ENCODE data around the gene KIF26A. TPM values are rescaled to one million over a fixed set of nuclear protein-coding genes. Genes with fewer than 3 reads are reported as not detected.
A peak's percentile ranks its signal among the peaks of the same experiment; 100 is the strongest.

The KIF26A gene
- total RNA-seq: 1 to 10 TPM; 5.7 to 5.8 TPM
- long read RNA-seq, partial matches to known transcripts: 0 of 1 reads
- long read RNA-seq, other reads (novel, unspliced or antisense): 1 of 1 reads

- ATAC-seq: peak; percentile 62
- DNase-seq: peak in 1 of 2 donors; percentile 55
- intact Hi-C loops (cut with DNase I, micrococcal nuclease): loop anchor here (5.0 kb wide), 2 partner anchors 424 to 429 kb away; no protein-coding TSS in a partner anchor
Measured at GRCh38 chr14:104138098-104138717, at the start of gene KIF26A. TSS of gene KIF26A (plus strand) at chr14:104138587. CDS start at chr14:104138723, 136 bp downstream.

GRCh38 chr14:104090071-104090748 lies 48.2 kb upstream of the KIF26A start:
- DNase-seq: peak in 1 of 2 donors; percentile 25
- intact Hi-C loops (cut with DNase I, micrococcal nuclease): no loop called here

GRCh38 chr14:104091061-104091926 lies 47.1 kb upstream of the KIF26A start:
- peak; percentile 21 to 27 for DNase-seq
- intact Hi-C loops (cut with DNase I, micrococcal nuclease): no loop called here
- ATAC-seq: no peak

More at GRCh38 chr14:104090071-104090748, 48.2 kb upstream of the KIF26A start:
- no peak for ATAC-seq

- intact Hi-C loops (cut with DNase I, micrococcal nuclease): no loop called here
- DNase-seq (peak; percentile 6 to 28), ATAC-seq (no peak)
Measured at GRCh38 chr14:104091927-104092771, 46.2 kb upstream of the KIF26A start.

- intact Hi-C loops (cut with DNase I, micrococcal nuclease): no loop called here
- ATAC-seq (no peak), DNase-seq (peak in 1 of 2 donors; percentile 28)
Measured at GRCh38 chr14:104092931-104093365, 45.4 kb upstream of the KIF26A start.

GRCh38 chr14:104093366-104094055 lies 44.9 kb upstream of the KIF26A start:
- ATAC-seq: peak; percentile 76
- DNase-seq: peak; percentile 59 to 60
- intact Hi-C loops (cut with DNase I, micrococcal nuclease): no loop called here

- DNase-seq: peak; percentile 34 to 43
- peak; percentile 30 for ATAC-seq
- intact Hi-C loops (cut with DNase I, micrococcal nuclease): no loop called here
Measured at GRCh38 chr14:104094056-104094708, 44.2 kb upstream of the KIF26A start.

GRCh38 chr14:104094709-104095425 lies 43.5 kb upstream of the KIF26A start:
- intact Hi-C loops (cut with DNase I, micrococcal nuclease): no loop called here
- ATAC-seq: peak; percentile 67
- DNase-seq: peak; percentile 43 to 82

- DNase-seq: no peak
Measured at GRCh38 chr14:104095426-104096310, 42.7 kb upstream of the KIF26A start.

GRCh38 chr14:104096318-104096717 lies 42.1 kb upstream of the KIF26A start:
- no peak for DNase-seq
- no peak for ATAC-seq
- intact Hi-C loops (cut with DNase I, micrococcal nuclease): no loop called here

More at GRCh38 chr14:104095426-104096310, 42.7 kb upstream of the KIF26A start:
- ATAC-seq: no peak
- intact Hi-C loops (cut with DNase I, micrococcal nuclease): no loop called here

- ATAC-seq (no peak), DNase-seq (no peak)
- intact Hi-C loops (cut with DNase I, micrococcal nuclease): no loop called here
Measured at GRCh38 chr14:104096751-104097700, 41.4 kb upstream of the KIF26A start.

- ATAC-seq: no peak
- DNase-seq: peak in 1 of 2 donors; percentile 3
- intact Hi-C loops (cut with DNase I, micrococcal nuclease): no loop called here
Measured at GRCh38 chr14:104098272-104099095, 39.9 kb upstream of the KIF26A start.

GRCh38 chr14:104099096-104100041 lies 39.0 kb upstream of the KIF26A start:
- DNase-seq: peak; percentile 12 to 26
- no peak for ATAC-seq
- intact Hi-C loops (cut with DNase I, micrococcal nuclease): no loop called here

All from left colon (tissue), 2 donors.